Lung (tissue), 12 donors: ENCODE measurements around the gene RNU7-1. TPM values are rescaled to one million over a fixed set of nuclear protein-coding genes. Genes with fewer than 3 reads are reported as not detected.

Experiments used
- ATAC-seq: fragments of 200-7000 bp; cut with Tn5 transposase; one replicate; pipeline ENCODE4 v1.9.1; 2020; ENCODE audit warnings: moderate number of reproducible peaks; ENCODE audit not compliant: insufficient read depth, low FRiP score
- DNase-seq, 3 donors: peaks; one replicate each; pipeline ENCODE4 v3.0.0-alpha.2; 2013 to 2017
- H3K27ac ChIP-seq, 2 donors: one replicate each; pipeline ENCODE4 v1.5.1; 2013; ENCODE audit warnings: mild to moderate bottlenecking in 2 of 2, moderate library complexity in 2 of 2, control low read depth in 1 of 2, inconsistent platforms in 1 of 2, low read depth in 1 of 2, low read length in 1 of 2
- H3K27me3 ChIP-seq, 3 donors: one replicate each; pipeline ENCODE4 v1.5.1; 2013; ENCODE audit warnings: low read length in 2 of 3; ENCODE audit not compliant: control insufficient read depth in 3 of 3, insufficient read depth in 3 of 3
- H3K36me3 ChIP-seq, 4 donors: one replicate each; pipeline ENCODE4 v1.5.1; 2013; ENCODE audit warnings: low read length in 4 of 4, mild to moderate bottlenecking in 1 of 4, moderate library complexity in 1 of 4; ENCODE audit not compliant: control insufficient read depth in 4 of 4, insufficient read depth in 4 of 4
- H3K4me1 ChIP-seq, 5 donors: one replicate each; pipeline ENCODE4 v1.5.1; 2013; ENCODE audit warnings: low read length in 5 of 5, mild to moderate bottlenecking in 2 of 5, moderate library complexity in 1 of 5; ENCODE audit not compliant: control insufficient read depth in 5 of 5, insufficient read depth in 5 of 5
- H3K4me3 ChIP-seq: one replicate; pipeline ENCODE4 v1.5.1; 2013; ENCODE audit warnings: mild to moderate bottlenecking, control low read depth, moderate library complexity
- H3K9ac ChIP-seq, 2 donors: one replicate each; pipeline ENCODE4 v1.5.1; 2013; ENCODE audit warnings: low read length in 2 of 2, control low read depth in 1 of 2; ENCODE audit not compliant: insufficient read depth in 1 of 2
- H3K9me3 ChIP-seq, 4 donors: one replicate each; pipeline ENCODE4 v1.5.1; 2013; ENCODE audit warnings: low read length in 3 of 4, mild to moderate bottlenecking in 1 of 4, moderate library complexity in 1 of 4; ENCODE audit not compliant: control insufficient read depth in 4 of 4, insufficient read depth in 3 of 4
- CTCF ChIP-seq: IDR thresholded peaks from 2 replicates; pipeline ENCODE4 v1.5.1; 2012; ENCODE audit warnings: mild to moderate bottlenecking; ENCODE audit errors: control extremely low read depth, extremely low read depth
- WGBS, 2 donors: extraction: QIAGEN DNeasy Blood & Tissue Kit; methylation state at CpG; one replicate each; pipeline ENCODE4 v1.1.7; 2013; 5-methylcytosine and 5-hydroxymethylcytosine counted together
- polyA plus RNA-seq, 2 donors: library from polyadenylated mRNA; stranded (reverse); fragments of 200-250 nt; gene quantifications; one replicate each; pipeline ENCODE4 v1.2.1, GENCODE V29; 2013
- total RNA-seq, 2 donors: library from RNA; depleted of rRNA in 1 of 2; stranded (reverse); fragments of >200 nt in 1 of 2; gene quantifications; one replicate each; pipeline ENCODE4 v1.2.1, GENCODE V29; 2014 to 2021
- donor health status: control.
- donor health status: control.
- donor health status: Bipolar disorder and iron deficiency.
- donor health status: healthy.
- donor health status: DM: yes; HTN: yes; CAD: no.

RNU7-1 gene
- total and polyA plus RNA-seq, 4 donors = not detected

GRCh38 chr12:6963016-6963731, 19.6 kb downstream of the RNU7-1 start:
- peaks cover 0 to 25% (median 16%) of the 10 kb centered on the region in 5 donors for H3K4me1 ChIP-seq
- 67 to 74% methylated on average over 32 of the region's 32 CpGs for WGBS, 2 donors
- peak overlapping the region in 1 of 2 donors; percentile 77 for H3K9ac ChIP-seq
- no peak for TF ChIP-seq CTCF
- peaks cover 6 to 33% (median 23%) of the 10 kb centered on the region in 4 donors for H3K36me3 ChIP-seq
- peak overlapping the region in 1 of 2 donors; percentile 92 for H3K27ac ChIP-seq
- ATAC-seq (peak; percentile 56), DNase-seq (peak; percentile 63 to 84 (median 83))
- peak overlapping the region; percentile 50 for H3K4me3 ChIP-seq
- no peaks in the 10 kb centered on the region for H3K27me3 ChIP-seq
- no peaks in the 10 kb centered on the region for H3K9me3 ChIP-seq

GRCh38 chr12:6963791-6964413, 20.3 kb downstream of the RNU7-1 start:
- no peak for ATAC-seq
- peak overlapping the region in 1 of 2 donors; percentile 61 for H3K27ac ChIP-seq
- TF ChIP-seq CTCF = no peak
- peak in 1 of 3 donors; percentile 39 for DNase-seq
- no peaks in the 10 kb centered on the region for H3K27me3 ChIP-seq
- H3K36me3 ChIP-seq = peaks cover 8 to 38% (median 30%) of the 10 kb centered on the region in 4 donors
- H3K9me3 ChIP-seq = no peaks in the 10 kb centered on the region
- WGBS, 2 donors = 52 to 65% methylated on average over 17 of the region's 17 CpGs
- peak overlapping the region in 1 of 2 donors; percentile 51 for H3K9ac ChIP-seq
- H3K4me1 ChIP-seq = peaks cover 1 to 27% (median 17%) of the 10 kb centered on the region in 5 donors
- peak overlapping the region; percentile 43 for H3K4me3 ChIP-seq

GRCh38 chr12:6964605-6965025, 21.0 kb downstream of the RNU7-1 start:
- H3K4me3 ChIP-seq = no peak overlapping the region

More at GRCh38 chr12:6964605-6965025, 21.0 kb downstream of the RNU7-1 start:
- ATAC-seq (no peak), DNase-seq (no peak)
- WGBS, 2 donors = 63 to 75% methylated on average over 8 of the region's 8 CpGs
- peak overlapping the region in 1 of 2 donors; percentile 37 for H3K9ac ChIP-seq
- TF ChIP-seq CTCF = no peak
- H3K27ac ChIP-seq = peak overlapping the region in 1 of 2 donors; percentile 87
- H3K4me1 ChIP-seq = peaks cover 7 to 34% (median 21%) of the 10 kb centered on the region in 5 donors
- peaks cover 8 to 38% (median 34%) of the 10 kb centered on the region in 4 donors for H3K36me3 ChIP-seq
- H3K27me3 ChIP-seq = no peaks in the 10 kb centered on the region
- no peaks in the 10 kb centered on the region for H3K9me3 ChIP-seq
